OCI-LY1 (cell line): ENCODE data around the gene NME9.

Experiments
- H2AFZ ChIP-seq: fragments of 200-600 bp; sonication (generic), shearing (Covaris generic); 2 replicates; pipeline ENCODE4 v1.6.0; 2014; ENCODE audit warnings: antibody characterized with exemption, mild to moderate bottlenecking, low read length
- H3F3A ChIP-seq: fragments of 200-600 bp; sonication (generic), shearing (Covaris generic); 2 replicates; pipeline ENCODE4 v1.6.0; 2014; ENCODE audit warnings: mild to moderate bottlenecking, antibody characterized with exemption, low read length, moderate library complexity; ENCODE audit not compliant: insufficient read depth
- H3K27ac ChIP-seq: fragments of 200-600 bp; sonication (generic); 2 replicates; pipeline ENCODE4 v1.5.1; 2014; ENCODE audit warnings: low read length, mixed run types, mild to moderate bottlenecking, low read depth; ENCODE audit not compliant: poor library complexity, severe bottlenecking
- H3K27me3 ChIP-seq: fragments of 200-600 bp; sonication (generic); 2 replicates; pipeline ENCODE4 v1.6.0; 2014; ENCODE audit warnings: antibody characterized with exemption, mild to moderate bottlenecking, low read length, moderate library complexity; ENCODE audit not compliant: insufficient read depth
- H3K36me3 ChIP-seq: fragments of 200-600 bp; sonication (generic); 2 replicates; pipeline ENCODE4 v1.6.1; 2014; ENCODE audit warnings: mild to moderate bottlenecking, antibody characterized with exemption, low read length, moderate library complexity, mixed read lengths; ENCODE audit not compliant: insufficient read depth
- H3K4me1 ChIP-seq: fragments of 200-600 bp; sonication (generic); 2 replicates; pipeline ENCODE4 v1.5.1; 2014; ENCODE audit warnings: mild to moderate bottlenecking, low read length, moderate library complexity; ENCODE audit not compliant: insufficient read depth, severe bottlenecking
- H3K4me2 ChIP-seq: fragments of 200-600 bp; sonication (generic), shearing (Covaris generic); 2 replicates; pipeline ENCODE4 v1.6.1; 2014; ENCODE audit warnings: low read length
- H3K4me3 ChIP-seq: fragments of 200-600 bp; sonication (generic); 2 replicates; pipeline ENCODE4 v1.5.1; 2014; ENCODE audit warnings: low read length, low read depth, mild to moderate bottlenecking, mixed read lengths; ENCODE audit not compliant: poor library complexity, severe bottlenecking
- H3K79me2 ChIP-seq: fragments of 200-600 bp; shearing (Covaris generic); 2 replicates; pipeline ENCODE4 v1.6.1; 2016; ENCODE audit warnings: mixed run types, low read length, mixed read lengths; ENCODE audit not compliant: insufficient read depth
- H3K9ac ChIP-seq: fragments of 200-600 bp; sonication (generic), shearing (Covaris generic); 2 replicates; pipeline ENCODE4 v1.6.1; 2014; ENCODE audit warnings: mild to moderate bottlenecking, low read length, mixed read lengths
- H3K9me2 ChIP-seq: fragments of 200-600 bp; sonication (generic), shearing (Covaris generic); 2 replicates; pipeline ENCODE4 v1.6.1; 2014; ENCODE audit warnings: low read depth, mild to moderate bottlenecking, low read length, mixed read lengths
- H3K9me3 ChIP-seq: fragments of 200-600 bp; shearing (Covaris generic); 2 replicates; pipeline ENCODE4 v1.6.1; 2014; ENCODE audit warnings: low read length, mixed read lengths
- H4K20me1 ChIP-seq: fragments of 200-600 bp; sonication (generic), shearing (Covaris generic); 2 replicates; pipeline ENCODE4 v1.6.0; 2016; ENCODE audit warnings: mild to moderate bottlenecking, low read length; ENCODE audit not compliant: insufficient read depth
- EZH2 ChIP-seq: fragments of 200-600 bp; sonication (generic), shearing (Covaris generic); IDR thresholded peaks from 2 replicates; pipeline ENCODE4 v1.8.0; 2017; ENCODE audit warnings: borderline replicate concordance, mixed run types, mild to moderate bottlenecking, antibody characterized with exemption, low read length, moderate library complexity, mixed read lengths
- TF ChIP-seq, protein P1 (sequence below): fragments of 200-600 bp; sonication (generic), shearing (Covaris generic); IDR thresholded peaks from 2 replicates; pipeline ENCODE4 v1.5.1; 2017; ENCODE audit warnings: mild to moderate bottlenecking, antibody characterized with exemption, low read length, moderate library complexity, mixed read lengths

Gene NME9

DNA sequence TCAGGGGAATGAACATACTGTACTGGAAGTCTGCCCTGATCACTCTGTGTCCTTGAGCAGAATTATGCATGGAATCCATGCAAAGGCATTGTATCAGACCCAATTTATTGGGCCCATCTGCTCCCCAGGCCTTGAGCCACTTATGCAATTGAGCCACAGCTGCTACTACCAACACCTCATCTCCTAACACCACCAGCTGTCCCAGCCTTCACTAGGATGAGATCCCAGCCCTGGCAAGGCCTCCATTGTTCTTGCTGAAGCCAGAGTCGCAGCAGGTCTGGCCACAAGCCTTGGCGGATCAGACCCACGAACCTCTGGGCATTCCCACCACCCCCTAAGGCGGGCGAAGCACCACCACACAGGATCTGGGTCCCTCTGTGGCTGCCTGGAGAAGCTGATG lies 9.2 kb upstream of the NME9 start:
- Histone ChIP-seq H3K36me3 (no peaks in the 10 kb centered on the region), H3K27me3 (no peaks in the 10 kb centered on the region; the same call in 1 of the 2 replicates), H3K79me2 (no peaks in the 10 kb centered on the region), H3K27ac (no peak overlapping the region), H3K4me2 (no peak overlapping the region), H2AFZ (no peak overlapping the region), H3K9me2 (no peaks in the 10 kb centered on the region), H3K9ac (no peak overlapping the region), H3K9me3 (no peaks in the 10 kb centered on the region), H3K4me3 (no peak overlapping the region), H3K4me1 (no peaks in the 10 kb centered on the region), H3F3A (no peaks in the 10 kb centered on the region), H4K20me1 (no peaks in the 10 kb centered on the region)
- TF ChIP-seq EZH2 = no peak
- TF ChIP-seq, protein P1, sequence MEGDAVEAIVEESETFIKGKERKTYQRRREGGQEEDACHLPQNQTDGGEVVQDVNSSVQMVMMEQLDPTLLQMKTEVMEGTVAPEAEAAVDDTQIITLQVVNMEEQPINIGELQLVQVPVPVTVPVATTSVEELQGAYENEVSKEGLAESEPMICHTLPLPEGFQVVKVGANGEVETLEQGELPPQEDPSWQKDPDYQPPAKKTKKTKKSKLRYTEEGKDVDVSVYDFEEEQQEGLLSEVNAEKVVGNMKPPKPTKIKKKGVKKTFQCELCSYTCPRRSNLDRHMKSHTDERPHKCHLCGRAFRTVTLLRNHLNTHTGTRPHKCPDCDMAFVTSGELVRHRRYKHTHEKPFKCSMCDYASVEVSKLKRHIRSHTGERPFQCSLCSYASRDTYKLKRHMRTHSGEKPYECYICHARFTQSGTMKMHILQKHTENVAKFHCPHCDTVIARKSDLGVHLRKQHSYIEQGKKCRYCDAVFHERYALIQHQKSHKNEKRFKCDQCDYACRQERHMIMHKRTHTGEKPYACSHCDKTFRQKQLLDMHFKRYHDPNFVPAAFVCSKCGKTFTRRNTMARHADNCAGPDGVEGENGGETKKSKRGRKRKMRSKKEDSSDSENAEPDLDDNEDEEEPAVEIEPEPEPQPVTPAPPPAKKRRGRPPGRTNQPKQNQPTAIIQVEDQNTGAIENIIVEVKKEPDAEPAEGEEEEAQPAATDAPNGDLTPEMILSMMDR = no peak

DNA sequence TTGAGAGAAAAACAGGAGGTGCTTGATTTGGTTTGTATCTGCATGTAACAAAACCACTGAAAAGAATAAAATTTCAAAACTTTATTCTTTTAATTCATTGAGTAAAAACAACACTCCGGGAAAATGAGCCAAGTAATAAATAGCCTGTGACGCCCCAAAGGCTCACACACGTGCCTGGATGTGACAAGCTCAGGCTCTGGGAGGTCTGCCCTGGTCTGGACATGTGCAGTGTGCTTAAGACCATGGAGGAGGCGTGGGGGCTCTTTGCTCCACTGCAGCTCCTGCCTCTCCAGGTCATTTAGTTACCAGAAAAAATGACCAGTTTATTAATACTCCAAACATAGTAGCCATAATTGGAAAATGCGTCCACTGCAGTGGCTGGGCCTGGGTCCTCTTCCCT lies 8.6 kb upstream of the NME9 start:
- H3K9me2 ChIP-seq = no peaks in the 10 kb centered on the region
- no peaks in the 10 kb centered on the region for H3K36me3 ChIP-seq
- no peak overlapping the region for H3K4me2 ChIP-seq
- no peaks in the 10 kb centered on the region for H4K20me1 ChIP-seq
- no peaks in the 10 kb centered on the region for H3F3A ChIP-seq
- H3K4me3 ChIP-seq = no peak overlapping the region
- no peak overlapping the region for H2AFZ ChIP-seq
- H3K27me3 ChIP-seq = no peaks in the 10 kb centered on the region; the same call in 1 of the 2 replicates
- H3K27ac ChIP-seq = no peak overlapping the region
- TF ChIP-seq, protein P1 = no peak
- TF ChIP-seq EZH2 = no peak
- H3K9ac ChIP-seq = no peak overlapping the region
- no peaks in the 10 kb centered on the region for H3K9me3 ChIP-seq
- no peaks in the 10 kb centered on the region for H3K4me1 ChIP-seq
- no peaks in the 10 kb centered on the region for H3K79me2 ChIP-seq

DNA sequence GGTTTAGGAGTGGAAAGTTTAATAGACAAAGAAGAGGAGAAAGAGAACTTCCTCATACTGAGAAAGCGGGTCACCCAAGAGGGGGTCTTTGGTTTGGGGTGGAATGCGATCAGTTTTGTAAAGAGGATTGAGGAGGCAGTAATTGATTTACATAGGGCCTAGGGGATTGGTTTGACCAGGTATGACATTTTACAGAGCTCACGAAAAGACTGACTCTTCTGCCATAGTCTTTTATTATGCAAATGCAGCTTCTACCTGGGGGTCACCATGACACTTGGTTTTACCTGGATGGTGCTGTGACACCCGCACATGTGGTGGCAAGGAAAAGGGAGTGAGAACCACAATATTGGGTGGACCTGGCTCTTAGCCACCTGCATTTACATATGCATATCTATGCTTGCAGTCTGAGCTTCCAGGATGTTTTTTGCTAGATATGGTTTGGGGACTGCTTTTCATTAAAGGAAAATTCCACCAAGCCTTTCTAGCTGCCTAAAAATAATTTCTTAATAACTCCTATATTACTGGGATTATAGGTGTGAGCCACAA lies 6.9 kb upstream of the NME9 start:
- Histone ChIP-seq H3K9me3 (no peaks in the 10 kb centered on the region), H4K20me1 (no peaks in the 10 kb centered on the region), H3K27ac (no peak overlapping the region), H3K36me3 (no peaks in the 10 kb centered on the region), H3F3A (no peaks in the 10 kb centered on the region), H3K4me2 (no peak overlapping the region), H3K9me2 (no peaks in the 10 kb centered on the region), H3K4me3 (no peak overlapping the region), H2AFZ (no peak overlapping the region), H3K4me1 (no peaks in the 10 kb centered on the region), H3K9ac (no peak overlapping the region), H3K79me2 (no peaks in the 10 kb centered on the region), H3K27me3 (no peaks in the 10 kb centered on the region)
- TF ChIP-seq, protein P1 = no peak
- TF ChIP-seq EZH2 = no peak
